H1 (cell line): Measurements from ENCODE around the gene TMEM150B. TPM values are rescaled to one million over a fixed set of nuclear protein-coding genes. Genes with fewer than 3 reads are reported as not detected.

Experiments used
- CHD2 ChIP-seq: IDR thresholded peaks from 2 replicates; pipeline ENCODE4 v1.6.1; 2012; ENCODE audit warnings: low read length, improper control_type of control experiment
- SIN3A ChIP-seq, 2 experiments: IDR thresholded peaks in 1 of 2; conservative IDR thresholded peaks in 1 of 2; 2 replicates each; pipeline ENCODE4 v1.6.1; 2011 to 2012; ENCODE audit warnings: low read length in 2 of 2, improper control_type of control experiment in 1 of 2, low read depth in 1 of 2, mild to moderate bottlenecking in 1 of 2
- polyA plus RNA-seq, 7 experiments: library from polyadenylated mRNA; depleted of rRNA in 3 of 7; stranded (reverse) in 5 of 7; unstranded in 2 of 7; fragments of >200 nt in 5 of 7; fragments of 200-250 nt in 2 of 7; gene quantifications; 1 replicate in 5 of 7; 2 replicates in 1 of 7; 4 replicates in 1 of 7; pipeline versions ENCODE4 v1.2.1 to v1.2.3, GENCODE V29; 2011 to 2013; ENCODE audit warnings: missing spikeins in 2 of 7, mixed read lengths in 2 of 7
- total RNA-seq: library from RNA; stranded (reverse); fragmentation: NEBNext Ultra II Directional; extraction: Animal tissue kit (Norgen Biotek cat#: 25700); gene quantifications from 2 replicates; pipeline ENCODE4 v1.2.1, GENCODE V29; 2021

The TMEM150B gene
- total and polyA plus RNA-seq, 2 of the 8 experiments (the other 6 are each of a cell fraction or from before 2014, with no cell fraction given): 0.41 to 0.91 TPM

- TF ChIP-seq CHD2: no peak
- TF ChIP-seq SIN3A (conservative IDR thresholded peaks at IDR 0.05 in 1 of 2, IDR thresholded peaks at IDR 0.05 in 1 of 2; ENCODE audit: low read depth in 1 of 2, low read length in 2 of 2): no peak
- TF ChIP-seq, all 59 proteins: peak for 0
These were observed 45.8 kb downstream of the TMEM150B start (continued) for GRCh38 chr19:55279340-55279739.
